Coronary artery (tissue), 2 donors: ENCODE measurements around the gene FEM1C.

Experiments used
- DNase-seq: peaks from one replicate; pipeline ENCODE4 v3.0.0-alpha.2; 2017; ENCODE audit warnings: low spot score
- H3K27ac ChIP-seq, 2 donors: fragments of 200-600 bp; sonication (generic); one replicate each; pipeline ENCODE4 v1.5.1; 2016 to 2019
- H3K4me3 ChIP-seq: fragments of 200-600 bp; sonication (generic); 2 replicates; pipeline ENCODE4 v1.5.1; 2016; ENCODE audit warnings: mild to moderate bottlenecking, moderate library complexity
- TF ChIP-seq, protein P1 (sequence below): fragments of 200-600 bp; sonication (generic); IDR thresholded peaks from one replicate; pipeline ENCODE4 v1.5.1; 2019; ENCODE audit warnings: antibody characterized with exemption

The FEM1C gene

DNA sequence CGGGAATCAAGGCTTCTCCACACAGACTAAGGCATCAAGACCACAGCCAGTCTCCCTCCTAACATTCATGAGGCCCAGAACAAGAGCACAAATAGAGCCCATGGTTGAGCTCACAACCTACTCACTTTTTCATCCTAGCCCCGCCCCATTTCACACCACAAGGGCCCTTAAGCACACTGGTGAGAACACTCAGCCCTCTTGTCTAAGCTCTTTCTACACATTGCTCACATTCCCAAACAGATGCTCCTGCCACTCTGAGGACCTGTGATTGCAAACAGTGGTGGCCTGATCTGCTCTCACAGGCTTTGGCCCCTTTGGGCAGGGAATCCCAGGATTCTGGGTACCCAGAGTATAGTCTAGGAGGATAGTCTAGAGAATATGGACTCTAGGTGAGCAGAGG, 54.0 kb downstream of the FEM1C start:
- no peak overlapping the region for H3K4me3 ChIP-seq
- DNase-seq: no peak
- H3K27ac ChIP-seq: no peak overlapping the region
- TF ChIP-seq, protein P1, sequence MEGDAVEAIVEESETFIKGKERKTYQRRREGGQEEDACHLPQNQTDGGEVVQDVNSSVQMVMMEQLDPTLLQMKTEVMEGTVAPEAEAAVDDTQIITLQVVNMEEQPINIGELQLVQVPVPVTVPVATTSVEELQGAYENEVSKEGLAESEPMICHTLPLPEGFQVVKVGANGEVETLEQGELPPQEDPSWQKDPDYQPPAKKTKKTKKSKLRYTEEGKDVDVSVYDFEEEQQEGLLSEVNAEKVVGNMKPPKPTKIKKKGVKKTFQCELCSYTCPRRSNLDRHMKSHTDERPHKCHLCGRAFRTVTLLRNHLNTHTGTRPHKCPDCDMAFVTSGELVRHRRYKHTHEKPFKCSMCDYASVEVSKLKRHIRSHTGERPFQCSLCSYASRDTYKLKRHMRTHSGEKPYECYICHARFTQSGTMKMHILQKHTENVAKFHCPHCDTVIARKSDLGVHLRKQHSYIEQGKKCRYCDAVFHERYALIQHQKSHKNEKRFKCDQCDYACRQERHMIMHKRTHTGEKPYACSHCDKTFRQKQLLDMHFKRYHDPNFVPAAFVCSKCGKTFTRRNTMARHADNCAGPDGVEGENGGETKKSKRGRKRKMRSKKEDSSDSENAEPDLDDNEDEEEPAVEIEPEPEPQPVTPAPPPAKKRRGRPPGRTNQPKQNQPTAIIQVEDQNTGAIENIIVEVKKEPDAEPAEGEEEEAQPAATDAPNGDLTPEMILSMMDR: no peak

DNA sequence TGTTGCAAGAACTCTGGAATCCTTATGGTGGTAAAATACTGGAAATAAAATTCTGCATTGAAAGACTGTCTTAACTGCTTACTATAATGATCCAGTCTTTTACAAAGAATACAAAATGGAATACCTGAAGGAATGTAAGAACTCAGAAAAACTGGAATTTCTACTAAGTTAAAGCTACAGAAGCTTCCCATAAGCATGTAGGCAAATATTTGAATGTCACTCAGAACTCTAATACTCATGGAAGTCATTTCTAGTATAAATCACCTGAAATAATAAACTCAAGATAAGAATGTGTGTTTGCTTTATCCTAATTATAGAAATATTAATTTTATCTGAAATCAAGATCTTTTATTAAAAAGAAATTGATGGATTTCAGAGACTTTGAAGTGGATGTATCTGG, 54.8 kb downstream of the FEM1C start:
- TF ChIP-seq, protein P1: no peak
- no peak overlapping the region for H3K27ac ChIP-seq
- DNase-seq: no peak

DNA sequence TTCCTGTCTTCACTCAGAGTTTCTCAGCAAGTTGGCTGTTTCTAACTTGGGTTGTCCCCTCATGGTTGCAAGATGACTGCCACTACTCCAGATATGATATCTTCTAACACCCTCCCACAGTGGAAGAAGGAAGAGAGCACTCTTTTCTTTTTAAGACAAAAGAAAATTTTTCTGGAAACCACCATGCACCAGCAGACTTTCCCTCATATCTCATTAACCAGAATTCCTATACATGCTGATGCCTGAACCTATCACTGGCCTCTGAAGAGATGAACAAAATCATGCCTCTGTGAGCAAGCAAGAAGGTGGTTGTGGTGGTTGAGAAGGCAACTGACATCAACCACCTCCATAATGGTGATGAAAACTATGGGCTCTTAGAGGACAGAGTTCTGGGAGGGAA, 56.8 kb downstream of the FEM1C start:
- DNase-seq: no peak
- H3K27ac ChIP-seq: no peak overlapping the region
- H3K4me3 ChIP-seq: no peak overlapping the region
- TF ChIP-seq, protein P1: no peak

More for the DNA sequence above, 54.8 kb downstream of the FEM1C start:
- no peak overlapping the region for H3K4me3 ChIP-seq

DNA sequence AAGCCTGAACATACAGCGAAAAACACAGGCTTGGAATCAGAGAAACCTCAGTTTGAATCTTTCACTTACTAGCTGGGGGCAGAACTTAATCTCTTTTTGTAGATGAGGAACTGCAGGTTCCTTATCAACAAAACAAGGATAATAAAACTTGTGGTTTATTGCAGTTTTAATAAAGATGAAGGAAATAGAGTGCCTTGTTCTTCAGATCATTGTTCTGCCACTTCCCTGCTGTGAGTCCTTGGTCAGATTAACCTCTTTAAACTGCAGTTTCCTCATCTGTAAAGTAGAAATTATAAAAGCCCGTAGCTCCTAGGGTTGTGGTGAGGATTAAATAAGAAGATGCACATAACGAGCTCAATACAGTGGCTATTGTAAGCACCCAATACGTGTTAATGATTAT, 57.4 kb downstream of the FEM1C start:
- no peak for DNase-seq
- Histone ChIP-seq H3K4me3 (no peak overlapping the region), H3K27ac (no peak overlapping the region)
- TF ChIP-seq, protein P1: no peak

DNA sequence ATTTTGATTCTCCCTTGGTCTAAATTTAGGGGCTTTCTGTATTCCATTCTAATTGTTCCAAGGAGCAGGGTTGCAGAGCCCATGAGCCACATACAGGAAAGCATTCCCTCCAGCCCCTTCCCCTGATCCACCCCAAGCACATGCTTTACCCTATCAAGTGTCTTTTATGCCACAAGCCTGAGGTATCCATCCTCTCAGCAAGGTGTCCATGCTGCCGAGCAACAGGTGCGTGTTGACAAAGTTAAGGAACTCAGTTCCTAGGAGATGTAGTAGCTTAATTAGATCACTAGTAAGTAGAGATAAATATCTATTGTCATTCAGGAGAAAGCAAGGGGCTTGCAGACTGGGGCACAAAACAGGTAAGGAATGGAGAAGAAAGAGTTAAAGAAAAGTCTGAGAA, 57.8 kb downstream of the FEM1C start:
- TF ChIP-seq, protein P1: no peak
- Histone ChIP-seq H3K27ac (no peak overlapping the region), H3K4me3 (no peak overlapping the region)
- no peak for DNase-seq

DNA sequence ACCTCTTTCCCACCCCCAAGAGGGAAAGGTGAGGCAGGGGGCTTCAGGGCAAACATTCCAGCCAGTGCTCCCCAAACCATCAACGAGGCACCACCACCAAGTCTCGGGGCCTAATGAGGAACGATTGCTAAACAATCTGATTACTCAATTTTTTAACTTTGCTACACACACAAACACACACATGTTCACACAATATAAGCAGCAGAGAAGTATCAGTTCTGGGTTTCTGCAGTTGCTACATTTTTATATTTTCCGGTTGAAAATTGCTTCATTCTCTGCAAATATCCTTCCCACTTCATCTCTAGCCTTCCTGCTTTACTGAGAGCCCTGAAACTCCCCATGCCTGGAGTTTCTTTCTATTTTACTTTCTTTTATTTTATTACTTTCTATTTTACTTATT, 60.2 kb downstream of the FEM1C start:
- TF ChIP-seq, protein P1: no peak
- H3K4me3 ChIP-seq: no peak overlapping the region
- no peak overlapping the region for H3K27ac ChIP-seq
- no peak for DNase-seq

DNA sequence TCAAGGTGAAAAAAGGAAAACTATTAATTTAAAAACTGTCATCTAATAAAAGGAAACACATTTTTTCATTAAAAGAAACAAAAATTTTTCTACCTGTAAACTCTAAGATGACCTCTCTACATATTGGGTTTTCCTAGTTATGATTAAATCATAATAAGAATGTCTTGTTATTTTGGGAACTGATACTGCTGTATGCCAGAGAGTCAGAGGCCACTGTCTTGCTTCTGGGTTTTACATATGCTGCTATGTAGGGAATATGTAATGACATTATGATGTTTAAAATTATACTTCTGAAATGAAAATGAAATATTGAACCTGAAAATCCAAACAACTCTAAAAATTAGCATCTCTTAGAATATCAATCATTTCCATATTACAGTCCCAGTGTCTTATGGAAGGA, 63.7 kb downstream of the FEM1C start:
- Histone ChIP-seq H3K4me3 (no peak overlapping the region), H3K27ac (no peak overlapping the region)
- TF ChIP-seq, protein P1: no peak
- no peak for DNase-seq
